HG03342 (cell line): ENCODE measurements around the gene PRSS22.
"Not testable (repeated sequence)": the region's sequence is repeated elsewhere in the genome, so short reads cannot be mapped to it uniquely, and the experiment has no call there.

Experiments used
- ATAC-seq: cut with Tn5 transposase; IDR thresholded peaks from one replicate; pipeline ENCODE4 v1.9.1; 2021; ENCODE audit warnings: mild to moderate bottlenecking, moderate library complexity; ENCODE audit not compliant: unreplicated experiment

The PRSS22 gene

GRCh38 chr16:2857451-2858244 is at the start of gene PRSS22:
TSS of gene PRSS22 (minus strand) at chr16:2858170. CDS start at chr16:2858104, 66 bp downstream.
- ATAC-seq: no peak

- ATAC-seq: not testable (repeated sequence)
These were observed 49.2 kb upstream of the PRSS22 start for GRCh38 chr16:2907084-2907753.

- no peak for ATAC-seq
These were observed 48.0 kb upstream of the PRSS22 start for GRCh38 chr16:2905988-2906387.

- peak; percentile 65 for ATAC-seq
These were observed 47.4 kb upstream of the PRSS22 start for GRCh38 chr16:2905241-2905987.

GRCh38 chr16:2904922-2905240 is 46.9 kb upstream of the PRSS22 start:
- no peak for ATAC-seq

GRCh38 chr16:2904100-2904921 is 46.3 kb upstream of the PRSS22 start:
- peak; percentile 47 for ATAC-seq

GRCh38 chr16:2902337-2903130 is 44.6 kb upstream of the PRSS22 start:
- ATAC-seq: no peak

GRCh38 chr16:2900526-2901075 is 42.6 kb upstream of the PRSS22 start:
- ATAC-seq: no peak

- no peak for ATAC-seq
These were observed 41.6 kb upstream of the PRSS22 start for GRCh38 chr16:2899564-2900072.

- no peak for ATAC-seq
These were observed 41.0 kb upstream of the PRSS22 start for GRCh38 chr16:2898831-2899563.

- ATAC-seq: peak; percentile 66
These were observed 39.1 kb upstream of the PRSS22 start for GRCh38 chr16:2897110-2897509.

- peak; percentile 5 for ATAC-seq
These were observed 38.6 kb upstream of the PRSS22 start for GRCh38 chr16:2896480-2897010.

GRCh38 chr16:2895813-2896212 is 37.8 kb upstream of the PRSS22 start:
- ATAC-seq: no peak

GRCh38 chr16:2894231-2894630 is 36.3 kb upstream of the PRSS22 start:
- no peak for ATAC-seq

- no peak for ATAC-seq
These were observed 26.1 kb upstream of the PRSS22 start for GRCh38 chr16:2884041-2884451.

- ATAC-seq: no peak
These were observed 25.5 kb upstream of the PRSS22 start for GRCh38 chr16:2883458-2883908.

- peak; percentile 88 for ATAC-seq
These were observed 24.9 kb upstream of the PRSS22 start, which contains the start of gene FLYWCH2 for GRCh38 chr16:2882650-2883457. TSS of gene FLYWCH2 (plus strand) at chr16:2883215. CDS start at chr16:2896450, 13,235 bp downstream.
